Nephron progenitor cell (in vitro differentiated cells): ENCODE measurements around the gene SELENON.
A peak's percentile ranks its signal among the peaks of the same experiment; 100 is the strongest.

Experiments used
- DNase-seq: peaks from one replicate; pipeline ENCODE4 v3.0.0; 2021
- H3K27ac Mint-ChIP-seq: 2 replicates; pipeline ENCODE4 v1.8.0; 2021; ENCODE audit warnings: mild to moderate bottlenecking, moderate library complexity, mixed read lengths
- H3K27me3 Mint-ChIP-seq: 2 replicates; pipeline ENCODE4 v1.8.0; 2021; ENCODE audit warnings: mild to moderate bottlenecking, low read depth, mixed read lengths; ENCODE audit not compliant: poor library complexity
- H3K36me3 Mint-ChIP-seq: 2 replicates; pipeline ENCODE4 v1.8.0; 2021; ENCODE audit warnings: low read depth, mixed read lengths
- H3K4me1 Mint-ChIP-seq: 2 replicates; pipeline ENCODE4 v1.8.0; 2021; ENCODE audit warnings: mixed read lengths
- H3K4me3 Mint-ChIP-seq: 2 replicates; pipeline ENCODE4 v1.8.0; 2021; ENCODE audit warnings: mild to moderate bottlenecking, moderate library complexity, mixed read lengths
- H3K9me3 Mint-ChIP-seq: 2 replicates; pipeline ENCODE4 v1.8.0; 2021; ENCODE audit warnings: mild to moderate bottlenecking, moderate library complexity, mixed read lengths
- TF ChIP-seq, protein P1 (sequence below): fragments of 200-600 bp; sonication (generic); IDR thresholded peaks from 2 replicates; pipeline ENCODE4 v1.5.0; 2021; ENCODE audit warnings: antibody characterized with exemption

Gene SELENON

GRCh38 chr1:25797939-25798338 lies 2.1 kb upstream of the SELENON start:
- H3K36me3 Mint-ChIP-seq = no peaks in the 10 kb centered on the region
- no peak overlapping the region for H3K27ac Mint-ChIP-seq
- peaks cover 38% of the 10 kb centered on the region for H3K27me3 Mint-ChIP-seq
- TF ChIP-seq, protein P1, sequence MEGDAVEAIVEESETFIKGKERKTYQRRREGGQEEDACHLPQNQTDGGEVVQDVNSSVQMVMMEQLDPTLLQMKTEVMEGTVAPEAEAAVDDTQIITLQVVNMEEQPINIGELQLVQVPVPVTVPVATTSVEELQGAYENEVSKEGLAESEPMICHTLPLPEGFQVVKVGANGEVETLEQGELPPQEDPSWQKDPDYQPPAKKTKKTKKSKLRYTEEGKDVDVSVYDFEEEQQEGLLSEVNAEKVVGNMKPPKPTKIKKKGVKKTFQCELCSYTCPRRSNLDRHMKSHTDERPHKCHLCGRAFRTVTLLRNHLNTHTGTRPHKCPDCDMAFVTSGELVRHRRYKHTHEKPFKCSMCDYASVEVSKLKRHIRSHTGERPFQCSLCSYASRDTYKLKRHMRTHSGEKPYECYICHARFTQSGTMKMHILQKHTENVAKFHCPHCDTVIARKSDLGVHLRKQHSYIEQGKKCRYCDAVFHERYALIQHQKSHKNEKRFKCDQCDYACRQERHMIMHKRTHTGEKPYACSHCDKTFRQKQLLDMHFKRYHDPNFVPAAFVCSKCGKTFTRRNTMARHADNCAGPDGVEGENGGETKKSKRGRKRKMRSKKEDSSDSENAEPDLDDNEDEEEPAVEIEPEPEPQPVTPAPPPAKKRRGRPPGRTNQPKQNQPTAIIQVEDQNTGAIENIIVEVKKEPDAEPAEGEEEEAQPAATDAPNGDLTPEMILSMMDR = peak; percentile 44
- H3K9me3 Mint-ChIP-seq = no peaks in the 10 kb centered on the region
- peak; percentile 52 for DNase-seq
- H3K4me1 Mint-ChIP-seq = peaks cover 62% of the 10 kb centered on the region
- no peak overlapping the region for H3K4me3 Mint-ChIP-seq

DNA sequence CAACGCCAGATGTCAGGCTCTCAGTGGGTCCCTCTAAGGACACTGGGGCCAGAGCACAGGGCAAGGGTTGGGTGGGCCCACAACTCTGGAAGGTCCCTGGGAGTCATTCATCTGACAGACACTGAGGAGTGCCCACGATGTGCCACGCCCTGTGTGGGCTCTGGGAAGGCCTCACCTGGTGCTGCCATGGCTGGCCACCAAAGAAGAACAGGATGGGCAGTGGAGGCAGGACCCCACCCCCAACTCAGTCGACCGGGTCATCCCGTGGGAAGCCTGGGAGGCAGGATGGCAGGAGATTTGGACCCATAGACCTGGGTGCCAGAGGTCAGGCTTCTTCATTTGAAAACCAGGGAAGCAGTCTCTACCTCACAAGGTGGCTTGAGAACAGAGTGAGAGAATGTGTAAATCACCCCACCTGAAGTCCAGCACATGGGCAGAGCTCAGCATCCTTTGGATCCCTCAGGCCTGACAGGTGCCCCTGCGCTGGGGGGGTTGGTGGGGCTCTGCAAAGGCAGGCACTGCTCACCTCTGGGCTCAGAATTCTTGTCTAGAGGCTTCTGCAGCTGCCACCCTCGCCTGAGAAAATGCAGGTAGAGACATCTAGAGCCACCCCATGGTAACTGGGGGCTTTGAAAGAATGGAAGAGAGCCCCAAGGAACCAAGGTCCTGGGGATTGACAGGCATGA lies 1.2 kb upstream of the SELENON start:
- H3K36me3 Mint-ChIP-seq = no peaks in the 10 kb centered on the region
- H3K27me3 Mint-ChIP-seq = peaks cover 38% of the 10 kb centered on the region

DNA sequence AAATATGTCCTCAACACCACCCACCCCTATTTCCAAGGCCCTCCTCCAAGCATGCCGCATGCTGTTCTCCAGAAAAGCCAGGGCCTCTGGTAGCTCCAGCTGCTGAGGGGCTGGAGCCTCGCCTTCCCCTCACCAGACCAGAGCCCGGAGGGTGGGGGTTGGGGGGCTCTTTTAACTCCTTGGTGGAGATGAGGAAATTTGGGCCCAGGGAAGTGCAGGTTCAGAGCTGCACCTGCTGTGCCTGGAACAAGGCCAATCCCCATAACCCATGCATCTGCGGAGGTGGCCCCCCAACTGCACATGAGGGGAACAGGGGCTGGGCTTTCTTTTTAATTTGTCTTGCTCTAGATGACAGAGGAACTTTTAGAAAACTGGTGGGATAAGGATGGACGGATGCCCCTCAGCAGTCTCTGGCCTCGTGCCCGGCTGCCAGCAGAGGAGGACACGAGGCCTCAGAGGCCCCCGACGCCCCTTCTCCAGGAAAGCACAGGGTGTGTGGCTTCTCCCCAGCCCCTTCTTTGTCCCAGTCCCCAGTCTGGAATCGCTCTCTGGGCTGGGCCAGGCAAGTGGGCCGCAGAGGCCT lies 550 bp upstream of the SELENON start:
- H3K27ac Mint-ChIP-seq = no peak overlapping the region
- no peaks in the 10 kb centered on the region for H3K36me3 Mint-ChIP-seq
- H3K9me3 Mint-ChIP-seq = no peaks in the 10 kb centered on the region
- no peak for DNase-seq
- peaks cover 61% of the 10 kb centered on the region for H3K4me1 Mint-ChIP-seq
- peak overlapping the region; percentile 76 for H3K4me3 Mint-ChIP-seq
- peaks cover 34% of the 10 kb centered on the region for H3K27me3 Mint-ChIP-seq
- TF ChIP-seq, protein P1 = no peak

More for the DNA sequence above, 1.2 kb upstream of the SELENON start:
- Mint-ChIP-seq H3K9me3 (no peaks in the 10 kb centered on the region), H3K4me1 (peaks cover 61% of the 10 kb centered on the region), H3K4me3 (peak overlapping the region; percentile 76), H3K27ac (no peak overlapping the region)
- TF ChIP-seq, protein P1 = no peak
- no peak for DNase-seq

GRCh38 chr1:25800703-25801377 lies 847 bp downstream of the SELENON start:
- TF ChIP-seq, protein P1 = no peak
- Mint-ChIP-seq H3K27me3 (peaks cover 26% of the 10 kb centered on the region), H3K4me1 (peaks cover 68% of the 10 kb centered on the region), H3K4me3 (peak overlapping the region; percentile 90), H3K27ac (no peak overlapping the region), H3K36me3 (peaks cover 8% of the 10 kb centered on the region), H3K9me3 (no peaks in the 10 kb centered on the region)
- DNase-seq = no peak

- H3K9me3 Mint-ChIP-seq = no peaks in the 10 kb centered on the region
- peaks cover 53% of the 10 kb centered on the region for H3K4me1 Mint-ChIP-seq
- no peak overlapping the region for H3K27ac Mint-ChIP-seq
- TF ChIP-seq, protein P1 = no peak
- no peak for DNase-seq
- H3K4me3 Mint-ChIP-seq = peak overlapping the region; percentile 14
- H3K27me3 Mint-ChIP-seq = peaks cover 12% of the 10 kb centered on the region
- H3K36me3 Mint-ChIP-seq = peaks cover 14% of the 10 kb centered on the region
Measured at GRCh38 chr1:25802915-25803314, 2.9 kb downstream of the SELENON start.
